H1 (cell line): ENCODE results near the gene SLC7A5. TPM values are rescaled to one million over a fixed set of nuclear protein-coding genes. Genes with fewer than 3 reads are reported as not detected.

ENCODE experiments used
- BACH1 ChIP-seq: IDR thresholded peaks from 2 replicates; pipeline ENCODE4 v1.6.1; 2012; ENCODE audit warnings: low read length, improper control_type of control experiment
- BCL11A ChIP-seq, 2 experiments: IDR thresholded peaks; one replicate each; pipeline ENCODE4 v1.6.1; 2011; ENCODE audit warnings: low read depth in 2 of 2, low read length in 2 of 2, mild to moderate bottlenecking in 2 of 2
- BRCA1 ChIP-seq: IDR thresholded peaks from 2 replicates; pipeline ENCODE4 v1.6.1; 2012; ENCODE audit warnings: low read depth, low read length, improper control_type of control experiment
- CHD2 ChIP-seq: IDR thresholded peaks from 2 replicates; pipeline ENCODE4 v1.6.1; 2012; ENCODE audit warnings: low read length, improper control_type of control experiment
- EGR1 ChIP-seq: IDR thresholded peaks from 2 replicates; pipeline ENCODE4 v1.6.1; 2011; ENCODE audit warnings: low read depth, low read length, borderline replicate concordance
- EP300 ChIP-seq, 2 experiments: IDR thresholded peaks; 1 replicate in 1 of 2; 2 replicates in 1 of 2; pipeline ENCODE4 v1.6.1; 2011 to 2012; ENCODE audit warnings: low read depth in 2 of 2, low read length in 2 of 2, mild to moderate bottlenecking in 2 of 2, borderline replicate concordance in 1 of 2, inconsistent platforms in 1 of 2, moderate library complexity in 1 of 2
- polyA plus RNA-seq, 7 experiments: library from polyadenylated mRNA; depleted of rRNA in 3 of 7; stranded (reverse) in 5 of 7; unstranded in 2 of 7; fragments of >200 nt in 5 of 7; fragments of 200-250 nt in 2 of 7; gene quantifications; 1 replicate in 5 of 7; 2 replicates in 1 of 7; 4 replicates in 1 of 7; pipeline versions ENCODE4 v1.2.1 to v1.2.3, GENCODE V29; 2011 to 2013; ENCODE audit warnings: missing spikeins in 2 of 7, mixed read lengths in 2 of 7
- total RNA-seq: library from RNA; stranded (reverse); fragmentation: NEBNext Ultra II Directional; extraction: Animal tissue kit (Norgen Biotek cat#: 25700); gene quantifications from 2 replicates; pipeline ENCODE4 v1.2.1, GENCODE V29; 2021

Gene SLC7A5
- total and polyA plus RNA-seq, 2 of the 8 experiments (the other 6 are each of a cell fraction or from before 2014, with no cell fraction given) = 68.2 to 341 TPM

DNA sequence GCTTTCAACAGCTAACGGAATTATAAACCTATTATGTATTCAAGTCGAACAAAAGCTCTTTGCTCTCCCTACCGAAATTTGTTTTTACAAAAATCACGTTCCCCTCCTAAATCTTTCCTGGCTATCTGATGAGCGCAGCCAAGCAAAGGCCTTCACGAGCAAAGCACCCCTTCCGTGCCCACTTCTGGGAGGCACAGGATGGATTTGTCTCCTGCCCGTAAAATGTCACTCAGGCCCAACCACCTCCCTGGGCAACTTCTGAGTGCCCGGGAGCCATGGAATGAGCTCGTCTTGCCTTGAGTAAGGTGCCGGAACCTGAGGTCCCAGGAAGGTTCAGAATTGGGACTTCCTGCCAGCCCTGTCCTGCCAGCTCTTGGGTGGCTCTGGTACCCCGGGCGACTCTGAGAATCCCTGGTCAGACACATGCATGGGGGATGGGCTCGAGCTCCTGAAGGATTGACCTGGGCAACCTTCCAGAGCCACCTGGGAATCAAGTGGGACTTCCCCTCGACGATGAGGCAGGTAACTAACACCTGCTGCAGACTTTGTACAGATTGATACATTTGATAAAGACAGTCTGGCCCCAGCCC, 19.8 kb downstream of the SLC7A5 start (continued):
- TF ChIP-seq BACH1 (no peak), CHD2 (no peak), EP300 (IDR thresholded peaks at IDR 0.05; ENCODE audit: borderline replicate concordance in 1 of 2, low read depth in 2 of 2, low read length in 2 of 2) (no peak), BCL11A (IDR thresholded peaks at IDR 0.05; ENCODE audit: low read depth in 2 of 2, low read length in 2 of 2) (no peak), BRCA1 (no peak), EGR1 (no peak)
